Ovary (tissue), 3 donors: Measurements from ENCODE around the gene MAMLD1.

Experiments
- EP300 ChIP-seq: sonication (generic); formaldehyde crosslinking; IDR thresholded peaks from one replicate; pipeline ENCODE4 v1.6.1; 2017; ENCODE audit warnings: antibody characterized with exemption
- POLR2A ChIP-seq: fragments of 450-650 bp; IDR thresholded peaks from one replicate; pipeline ENCODE4 v1.6.1; 2017; ENCODE audit warnings: antibody characterized with exemption, mild to moderate bottlenecking, moderate library complexity
- TF ChIP-seq, protein P1 (sequence below), 3 donors: fragments of 450-650 bp in 2 of 3; fragments of 200-600 bp in 1 of 3; IDR thresholded peaks; one replicate each; pipeline versions ENCODE4 v1.5.1 to v1.8.0; 2016 to 2022; ENCODE audit warnings: antibody characterized with exemption in 3 of 3, mild to moderate bottlenecking in 1 of 3
- donor health status: DM: no; HTN: no; CAD: no.

DNA sequence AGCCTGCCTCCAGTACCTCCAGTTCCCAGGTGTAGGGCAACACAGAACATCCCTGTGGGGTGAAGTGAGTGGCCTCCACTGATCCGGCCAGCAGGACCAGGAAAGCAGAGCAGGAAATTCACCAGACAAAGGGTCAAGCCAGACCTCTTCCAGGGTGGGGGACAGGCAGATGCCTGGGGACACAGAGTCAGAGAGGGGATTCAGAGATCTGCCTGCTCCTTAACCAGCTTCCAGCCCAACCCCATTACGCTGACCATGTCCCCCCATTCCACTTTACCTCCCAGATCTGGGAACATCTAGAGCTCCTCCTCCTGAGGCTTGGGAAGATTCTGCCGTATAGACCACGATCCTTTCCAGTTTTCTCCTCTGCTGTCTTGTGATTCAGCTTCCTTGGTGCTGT is 132.4 kb downstream of the MAMLD1 start:
- TF ChIP-seq POLR2A (no peak), EP300 (no peak)
- TF ChIP-seq, protein P1, sequence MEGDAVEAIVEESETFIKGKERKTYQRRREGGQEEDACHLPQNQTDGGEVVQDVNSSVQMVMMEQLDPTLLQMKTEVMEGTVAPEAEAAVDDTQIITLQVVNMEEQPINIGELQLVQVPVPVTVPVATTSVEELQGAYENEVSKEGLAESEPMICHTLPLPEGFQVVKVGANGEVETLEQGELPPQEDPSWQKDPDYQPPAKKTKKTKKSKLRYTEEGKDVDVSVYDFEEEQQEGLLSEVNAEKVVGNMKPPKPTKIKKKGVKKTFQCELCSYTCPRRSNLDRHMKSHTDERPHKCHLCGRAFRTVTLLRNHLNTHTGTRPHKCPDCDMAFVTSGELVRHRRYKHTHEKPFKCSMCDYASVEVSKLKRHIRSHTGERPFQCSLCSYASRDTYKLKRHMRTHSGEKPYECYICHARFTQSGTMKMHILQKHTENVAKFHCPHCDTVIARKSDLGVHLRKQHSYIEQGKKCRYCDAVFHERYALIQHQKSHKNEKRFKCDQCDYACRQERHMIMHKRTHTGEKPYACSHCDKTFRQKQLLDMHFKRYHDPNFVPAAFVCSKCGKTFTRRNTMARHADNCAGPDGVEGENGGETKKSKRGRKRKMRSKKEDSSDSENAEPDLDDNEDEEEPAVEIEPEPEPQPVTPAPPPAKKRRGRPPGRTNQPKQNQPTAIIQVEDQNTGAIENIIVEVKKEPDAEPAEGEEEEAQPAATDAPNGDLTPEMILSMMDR (IDR thresholded peaks at IDR 0.05) = no peak
